C4-2B (cell line): ENCODE results near the gene SULT2B1.
"Not testable (repeated sequence)": the region's sequence is repeated elsewhere in the genome, so short reads cannot be mapped to it uniquely, and the experiment has no call there.

Experiments
- H3K27ac ChIP-seq: fragments of 450-650 bp; 2 replicates; pipeline ENCODE4 v1.5.1; 2017
- ZFX ChIP-seq: fragments of 450-650 bp; IDR thresholded peaks from 2 replicates; pipeline ENCODE4 v1.6.1; 2017
- TF ChIP-seq, protein P1 (sequence below): fragments of 450-650 bp; conservative IDR thresholded peaks from 2 replicates; pipeline ENCODE4 v1.5.1; 2017; ENCODE audit warnings: mild to moderate bottlenecking

SULT2B1 gene

GRCh38 chr19:48568345-48568886 lies 16.4 kb downstream of the SULT2B1 start:
- TF ChIP-seq, protein P1, sequence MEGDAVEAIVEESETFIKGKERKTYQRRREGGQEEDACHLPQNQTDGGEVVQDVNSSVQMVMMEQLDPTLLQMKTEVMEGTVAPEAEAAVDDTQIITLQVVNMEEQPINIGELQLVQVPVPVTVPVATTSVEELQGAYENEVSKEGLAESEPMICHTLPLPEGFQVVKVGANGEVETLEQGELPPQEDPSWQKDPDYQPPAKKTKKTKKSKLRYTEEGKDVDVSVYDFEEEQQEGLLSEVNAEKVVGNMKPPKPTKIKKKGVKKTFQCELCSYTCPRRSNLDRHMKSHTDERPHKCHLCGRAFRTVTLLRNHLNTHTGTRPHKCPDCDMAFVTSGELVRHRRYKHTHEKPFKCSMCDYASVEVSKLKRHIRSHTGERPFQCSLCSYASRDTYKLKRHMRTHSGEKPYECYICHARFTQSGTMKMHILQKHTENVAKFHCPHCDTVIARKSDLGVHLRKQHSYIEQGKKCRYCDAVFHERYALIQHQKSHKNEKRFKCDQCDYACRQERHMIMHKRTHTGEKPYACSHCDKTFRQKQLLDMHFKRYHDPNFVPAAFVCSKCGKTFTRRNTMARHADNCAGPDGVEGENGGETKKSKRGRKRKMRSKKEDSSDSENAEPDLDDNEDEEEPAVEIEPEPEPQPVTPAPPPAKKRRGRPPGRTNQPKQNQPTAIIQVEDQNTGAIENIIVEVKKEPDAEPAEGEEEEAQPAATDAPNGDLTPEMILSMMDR: no peak
- TF ChIP-seq ZFX: no peak
- H3K27ac ChIP-seq: peak overlapping the region; percentile 73

GRCh38 chr19:48569814-48570213 lies 17.8 kb downstream of the SULT2B1 start:
- no peak for TF ChIP-seq ZFX
- TF ChIP-seq, protein P1: no peak
- peak overlapping the region; percentile 62; the same call in 1 of the 2 replicates for H3K27ac ChIP-seq

DNA sequence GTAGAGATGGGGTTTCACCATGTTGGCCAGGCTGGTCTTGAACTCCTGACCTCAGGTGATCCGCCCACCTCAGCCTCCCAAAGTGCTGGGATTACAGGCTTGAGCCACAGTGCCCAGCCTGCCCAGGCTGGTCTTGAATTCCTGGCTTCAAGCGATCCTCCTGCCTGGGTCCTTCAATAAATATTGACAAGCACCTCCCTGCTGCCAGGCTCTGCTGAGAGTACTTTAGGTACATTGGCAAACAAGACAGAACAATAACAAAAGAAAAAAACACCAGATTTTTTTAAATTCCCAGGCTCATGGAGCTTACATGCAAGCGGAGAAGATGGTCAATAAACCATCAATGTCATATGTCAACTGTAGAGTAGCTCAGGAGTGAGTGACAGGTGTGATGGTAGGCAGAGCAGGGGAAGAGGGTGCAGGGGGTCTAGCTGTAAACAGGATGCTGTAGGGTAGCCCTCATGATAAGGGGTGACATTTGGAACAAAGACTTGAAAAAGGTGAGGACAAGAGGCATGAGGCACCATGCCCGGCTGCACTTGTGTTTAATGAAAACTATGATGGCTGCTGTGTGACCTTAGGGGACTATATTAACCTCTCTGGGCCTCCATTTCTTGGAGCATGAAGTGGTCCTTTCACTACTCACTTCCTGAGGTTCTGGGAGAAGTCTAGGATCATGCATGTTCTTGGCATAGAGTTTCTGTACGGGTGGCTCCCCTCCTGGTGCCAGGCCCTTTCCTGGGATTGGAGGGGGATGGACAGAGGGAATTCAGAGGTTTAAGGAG lies 19.6 kb downstream of the SULT2B1 start:
- TF ChIP-seq, protein P1: no peak
- no peak for TF ChIP-seq ZFX
- peak overlapping the region; percentile 62 for H3K27ac ChIP-seq

DNA sequence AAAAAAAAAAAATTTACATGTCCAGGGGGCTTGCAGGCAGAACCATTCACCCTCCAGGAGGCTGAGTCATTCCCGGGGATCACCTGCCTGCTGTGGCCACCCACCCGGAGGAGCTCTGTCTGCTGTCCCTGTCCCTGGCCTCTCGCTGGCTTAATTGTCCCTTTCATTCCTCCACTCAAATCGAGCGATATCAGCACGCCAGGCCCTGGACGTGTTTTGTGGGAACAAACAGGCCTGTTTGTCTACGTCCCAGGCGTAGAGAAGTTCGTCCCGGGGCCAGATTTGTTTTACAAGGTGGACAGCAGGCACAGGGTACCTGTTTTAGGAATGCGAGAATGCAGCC lies 21.2 kb downstream of the SULT2B1 start:
- peak overlapping the region; percentile 62; the same call in 1 of the 2 replicates for H3K27ac ChIP-seq
- TF ChIP-seq ZFX: no peak
- TF ChIP-seq, protein P1: no peak

DNA sequence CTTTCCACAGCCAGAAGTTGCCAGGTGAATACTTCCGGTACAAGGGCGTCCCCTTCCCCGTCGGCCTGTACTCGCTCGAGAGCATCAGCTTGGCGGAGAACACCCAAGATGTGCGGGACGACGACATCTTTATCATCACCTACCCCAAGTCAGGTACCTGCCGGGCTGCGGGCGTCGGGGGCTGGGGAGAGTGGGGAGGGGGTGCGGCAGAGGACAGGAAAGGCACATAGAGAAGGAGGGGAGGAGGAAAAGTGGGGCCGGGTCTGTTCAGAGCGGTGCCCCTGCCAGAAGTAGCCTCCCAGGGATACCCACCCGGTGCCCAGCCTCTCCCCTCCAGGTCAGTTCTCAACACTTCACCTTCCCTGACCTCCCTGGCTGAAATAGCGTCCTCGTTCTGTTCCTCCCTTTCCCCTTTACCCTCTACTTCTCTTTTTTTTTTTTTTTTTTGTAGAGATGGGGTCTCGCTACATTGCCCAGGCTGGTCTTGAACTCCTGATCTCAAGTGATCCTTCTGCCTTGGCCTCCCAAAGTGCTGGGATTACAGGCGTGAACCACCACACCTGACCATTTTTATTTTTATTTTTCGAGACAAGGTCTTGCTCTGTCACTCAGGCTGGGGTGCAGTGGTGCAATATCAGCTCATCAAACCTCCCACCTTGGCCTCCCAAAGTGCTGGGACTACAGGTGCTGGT lies 24.1 kb downstream of the SULT2B1 start:
- no peak overlapping the region for H3K27ac ChIP-seq
- TF ChIP-seq ZFX: no peak
- TF ChIP-seq, protein P1: no peak

GRCh38 chr19:48577908-48578307 lies 25.9 kb downstream of the SULT2B1 start:
- H3K27ac ChIP-seq: not testable (repeated sequence)

DNA sequence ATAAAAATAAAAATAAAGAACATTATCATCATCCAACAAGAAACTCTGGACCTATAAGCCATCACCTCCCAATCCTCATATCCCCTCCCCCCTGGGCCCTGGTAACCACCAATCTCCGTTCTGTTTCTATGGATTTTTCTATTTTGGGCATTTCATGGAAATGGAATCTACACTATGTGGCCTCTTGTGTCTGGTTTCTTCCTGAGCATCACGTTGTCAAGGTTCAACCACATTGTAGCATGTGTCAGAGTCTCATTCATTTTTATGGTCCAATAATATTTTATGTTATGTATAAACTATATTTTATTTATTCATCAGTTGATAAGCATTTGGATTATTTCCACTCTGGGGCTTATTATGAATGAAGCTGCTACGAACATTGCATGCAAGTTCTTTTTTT lies 26.9 kb downstream of the SULT2B1 start:
- TF ChIP-seq, protein P1: no peak
- TF ChIP-seq ZFX: no peak
- no peak overlapping the region for H3K27ac ChIP-seq
